ENCODE measurements around the gene CDKL4.

DNA sequence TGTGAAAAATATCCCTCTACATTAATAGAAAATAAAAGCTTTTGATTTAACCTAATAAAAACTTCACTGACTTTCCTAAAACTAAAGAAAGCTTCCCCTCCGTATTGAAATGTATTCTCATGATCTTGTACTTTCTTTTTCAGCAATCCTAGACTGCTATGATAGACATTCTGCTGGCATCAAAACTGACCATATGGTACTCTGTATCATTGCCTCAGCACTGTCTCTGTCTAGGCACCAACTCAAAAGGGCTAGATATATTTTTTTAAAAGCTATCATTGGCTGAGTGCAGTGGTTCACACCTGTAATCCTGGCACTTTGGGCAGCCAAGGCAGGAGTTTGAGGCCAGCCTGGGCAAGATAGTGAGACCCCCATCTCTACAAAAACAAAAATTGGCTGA, 32.9 kb downstream of the CDKL4 start:
- TF ChIP-seq POLR2A (IDR thresholded peaks at IDR 0.05): no peak
- TF ChIP-seq, protein P1, sequence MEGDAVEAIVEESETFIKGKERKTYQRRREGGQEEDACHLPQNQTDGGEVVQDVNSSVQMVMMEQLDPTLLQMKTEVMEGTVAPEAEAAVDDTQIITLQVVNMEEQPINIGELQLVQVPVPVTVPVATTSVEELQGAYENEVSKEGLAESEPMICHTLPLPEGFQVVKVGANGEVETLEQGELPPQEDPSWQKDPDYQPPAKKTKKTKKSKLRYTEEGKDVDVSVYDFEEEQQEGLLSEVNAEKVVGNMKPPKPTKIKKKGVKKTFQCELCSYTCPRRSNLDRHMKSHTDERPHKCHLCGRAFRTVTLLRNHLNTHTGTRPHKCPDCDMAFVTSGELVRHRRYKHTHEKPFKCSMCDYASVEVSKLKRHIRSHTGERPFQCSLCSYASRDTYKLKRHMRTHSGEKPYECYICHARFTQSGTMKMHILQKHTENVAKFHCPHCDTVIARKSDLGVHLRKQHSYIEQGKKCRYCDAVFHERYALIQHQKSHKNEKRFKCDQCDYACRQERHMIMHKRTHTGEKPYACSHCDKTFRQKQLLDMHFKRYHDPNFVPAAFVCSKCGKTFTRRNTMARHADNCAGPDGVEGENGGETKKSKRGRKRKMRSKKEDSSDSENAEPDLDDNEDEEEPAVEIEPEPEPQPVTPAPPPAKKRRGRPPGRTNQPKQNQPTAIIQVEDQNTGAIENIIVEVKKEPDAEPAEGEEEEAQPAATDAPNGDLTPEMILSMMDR (IDR thresholded peaks at IDR 0.05): no peak
